Gastrocnemius medialis (tissue), 4 donors: Measurements from ENCODE around the gene SLC32A1.
A peak's percentile ranks its signal among the peaks of the same experiment; 100 is the strongest.

ENCODE experiments used
- POLR2A ChIP-seq, 2 donors: fragments of 450-650 bp; IDR thresholded peaks; one replicate each; pipeline ENCODE4 v1.6.1; 2017; ENCODE audit warnings: antibody characterized with exemption in 2 of 2, mild to moderate bottlenecking in 2 of 2, moderate library complexity in 2 of 2
- TF ChIP-seq, protein P1 (sequence below), 5 experiments: fragments of 450-650 bp in 3 of 5; fragments of 200-600 bp in 2 of 5; sonication (generic) in 2 of 5; IDR thresholded peaks in 4 of 5; conservative IDR thresholded peaks in 1 of 5; 1 replicate in 4 of 5; 2 replicates in 1 of 5; pipeline ENCODE4 v1.5.1; 2016 to 2019; ENCODE audit warnings: antibody characterized with exemption in 5 of 5, mild to moderate bottlenecking in 3 of 5, moderate library complexity in 3 of 5

DNA sequence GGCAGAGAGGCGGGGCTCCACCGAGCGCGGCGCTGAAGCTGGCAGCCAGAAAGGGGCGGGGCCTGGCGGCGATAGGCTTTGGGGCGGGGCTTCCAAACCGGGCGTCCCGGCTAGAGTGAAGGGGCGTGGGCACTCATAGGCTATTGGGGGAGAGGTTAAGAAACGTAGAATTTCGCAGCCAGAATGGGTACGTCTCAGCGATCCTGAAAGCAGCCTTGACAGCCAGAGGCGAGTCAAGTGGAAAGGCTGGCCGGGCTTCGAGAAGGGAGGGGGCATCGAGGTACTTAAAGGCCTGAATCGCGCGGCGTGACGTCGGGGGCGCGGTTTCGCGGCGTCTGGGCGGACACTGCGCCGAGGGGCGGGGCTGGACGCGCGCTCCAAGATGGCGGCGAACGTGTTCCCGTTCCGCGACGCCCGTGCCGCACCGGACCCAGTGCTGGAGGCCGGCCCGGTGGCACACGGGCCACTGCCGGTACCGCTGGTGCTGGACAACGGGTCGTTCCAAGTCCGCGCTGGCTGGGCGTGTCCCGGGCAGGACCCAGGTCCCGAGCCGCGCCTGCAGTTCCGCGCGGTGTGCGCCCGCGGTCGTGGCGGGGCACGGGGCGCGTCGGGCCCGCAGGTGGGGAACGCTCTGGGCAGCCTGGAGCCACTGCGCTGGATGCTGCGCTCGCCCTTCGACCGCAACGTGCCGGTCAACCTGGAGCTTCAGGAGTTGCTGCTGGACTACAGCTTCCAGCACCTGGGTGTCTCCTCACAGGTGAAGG is 24.0 kb downstream of the SLC32A1 start, which contains the start of gene ACTR5:
- TF ChIP-seq, protein P1, sequence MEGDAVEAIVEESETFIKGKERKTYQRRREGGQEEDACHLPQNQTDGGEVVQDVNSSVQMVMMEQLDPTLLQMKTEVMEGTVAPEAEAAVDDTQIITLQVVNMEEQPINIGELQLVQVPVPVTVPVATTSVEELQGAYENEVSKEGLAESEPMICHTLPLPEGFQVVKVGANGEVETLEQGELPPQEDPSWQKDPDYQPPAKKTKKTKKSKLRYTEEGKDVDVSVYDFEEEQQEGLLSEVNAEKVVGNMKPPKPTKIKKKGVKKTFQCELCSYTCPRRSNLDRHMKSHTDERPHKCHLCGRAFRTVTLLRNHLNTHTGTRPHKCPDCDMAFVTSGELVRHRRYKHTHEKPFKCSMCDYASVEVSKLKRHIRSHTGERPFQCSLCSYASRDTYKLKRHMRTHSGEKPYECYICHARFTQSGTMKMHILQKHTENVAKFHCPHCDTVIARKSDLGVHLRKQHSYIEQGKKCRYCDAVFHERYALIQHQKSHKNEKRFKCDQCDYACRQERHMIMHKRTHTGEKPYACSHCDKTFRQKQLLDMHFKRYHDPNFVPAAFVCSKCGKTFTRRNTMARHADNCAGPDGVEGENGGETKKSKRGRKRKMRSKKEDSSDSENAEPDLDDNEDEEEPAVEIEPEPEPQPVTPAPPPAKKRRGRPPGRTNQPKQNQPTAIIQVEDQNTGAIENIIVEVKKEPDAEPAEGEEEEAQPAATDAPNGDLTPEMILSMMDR (IDR thresholded peaks at IDR 0.05 in 4 of 5, conservative IDR thresholded peaks at IDR 0.05 in 1 of 5) = no peak
- peak; percentile 35 to 46 for TF ChIP-seq POLR2A (IDR thresholded peaks at IDR 0.05)
